Stimulated activated CD4-positive, alpha-beta T cell treated with anti-CD3 and anti-CD28 coated beads, Interleukin-15, amount 100 ng/mL, for 48 hours (primary cell): ENCODE data around the gene FNDC3A.
"Not testable (repeated sequence)": the region's sequence is repeated elsewhere in the genome, so short reads cannot be mapped to it uniquely, and the experiment has no call there.

ENCODE experiments used
- DNase-seq, 2 donors: peaks; one replicate each; pipeline ENCODE4 v3.0.0-alpha.2; 2020; ENCODE audit warnings: low read depth in 2 of 2

The FNDC3A gene

GRCh38 chr13:49146950-49147355 lies 171.2 kb downstream of the FNDC3A start:
- DNase-seq = no peak

DNA sequence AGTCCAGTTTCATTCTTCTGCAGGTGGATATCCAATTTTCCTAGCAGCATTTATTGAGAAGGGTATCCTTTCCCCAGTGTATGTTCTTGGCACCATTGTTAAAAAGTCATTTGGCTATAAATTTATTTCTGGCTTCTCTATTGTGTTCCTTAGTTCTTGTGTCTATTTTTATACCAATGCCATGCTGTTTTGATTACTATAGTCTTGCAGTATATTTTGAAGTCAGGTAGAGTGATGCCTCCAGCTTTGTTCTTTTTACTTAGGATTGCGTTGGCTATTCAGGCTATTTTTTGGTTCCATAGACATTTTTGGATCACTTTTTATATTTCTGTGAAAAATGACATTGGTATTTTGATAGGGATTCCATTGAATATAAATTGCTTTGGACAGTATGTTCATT lies 172.7 kb downstream of the FNDC3A start:
- no peak for DNase-seq

GRCh38 chr13:49157955-49158584 lies 182.4 kb downstream of the FNDC3A start:
- not testable (repeated sequence) for DNase-seq

- DNase-seq = not testable (repeated sequence)
Measured at GRCh38 chr13:49163162-49163561, 187.4 kb downstream of the FNDC3A start.

DNA sequence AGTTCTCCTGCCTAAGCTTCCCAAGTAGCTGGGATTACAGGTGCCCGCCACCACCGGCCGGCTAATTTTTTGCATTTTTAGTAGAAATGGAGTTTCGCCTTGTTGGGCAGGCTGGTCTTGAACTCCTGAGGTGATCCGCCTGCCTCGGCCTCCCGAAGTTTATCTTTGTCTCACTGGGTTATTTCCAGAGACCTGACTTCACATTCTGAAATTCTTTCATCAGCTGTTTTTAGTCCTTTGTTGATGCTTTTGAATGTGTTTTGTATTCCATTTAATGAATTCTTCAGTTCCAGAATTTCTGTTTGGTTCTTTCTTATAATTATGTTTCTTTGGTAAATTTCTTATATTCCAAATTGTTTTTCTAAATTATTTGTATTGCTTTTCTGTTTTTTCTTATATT lies 189.0 kb downstream of the FNDC3A start:
- DNase-seq = no peak

DNA sequence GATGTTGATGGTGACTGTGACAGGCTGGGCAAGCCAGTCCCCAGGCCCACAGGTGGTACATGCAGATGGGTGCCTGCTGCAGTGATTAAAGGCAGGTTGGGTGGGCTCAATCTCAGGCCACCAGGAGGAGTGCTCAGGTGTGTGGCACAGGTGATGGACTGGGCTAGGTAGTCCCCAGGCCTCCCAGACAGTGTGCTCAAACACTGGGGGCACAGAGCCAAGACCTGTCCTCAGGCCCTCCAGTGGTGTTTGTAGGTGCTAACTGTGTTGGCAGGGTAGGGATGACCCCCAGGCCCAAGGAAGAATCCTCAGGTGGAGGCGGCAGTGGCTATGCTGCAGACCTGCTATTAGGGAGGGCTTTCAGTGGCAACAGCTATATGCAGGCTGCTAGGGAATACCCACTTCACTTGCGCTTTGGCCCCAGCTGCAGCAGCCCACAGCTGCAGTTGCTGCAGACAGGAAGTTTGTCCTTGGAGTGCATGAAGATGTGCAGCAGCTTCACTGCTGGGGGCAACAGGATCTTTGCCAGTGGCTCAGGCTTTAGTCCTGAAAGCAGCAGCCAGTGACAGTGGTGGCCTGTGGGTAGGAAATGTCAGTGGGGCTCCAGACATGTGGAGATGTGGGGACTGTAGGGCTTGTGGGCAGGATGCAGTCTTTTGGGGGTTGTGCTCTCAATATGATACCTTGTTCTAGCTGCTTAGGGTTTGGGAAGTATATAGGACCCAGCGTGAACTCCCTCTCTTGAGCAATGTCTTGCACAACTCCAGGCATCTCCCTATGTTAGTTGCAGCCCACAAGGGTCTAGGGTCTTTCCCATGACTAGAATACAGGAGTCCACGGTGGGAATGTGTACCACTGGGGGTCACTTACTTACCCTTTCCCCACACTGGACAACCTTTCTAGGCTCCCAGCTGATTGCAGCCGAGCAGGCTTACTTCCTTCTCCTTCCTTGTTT lies 190.4 kb downstream of the FNDC3A start:
- DNase-seq = no peak

DNA sequence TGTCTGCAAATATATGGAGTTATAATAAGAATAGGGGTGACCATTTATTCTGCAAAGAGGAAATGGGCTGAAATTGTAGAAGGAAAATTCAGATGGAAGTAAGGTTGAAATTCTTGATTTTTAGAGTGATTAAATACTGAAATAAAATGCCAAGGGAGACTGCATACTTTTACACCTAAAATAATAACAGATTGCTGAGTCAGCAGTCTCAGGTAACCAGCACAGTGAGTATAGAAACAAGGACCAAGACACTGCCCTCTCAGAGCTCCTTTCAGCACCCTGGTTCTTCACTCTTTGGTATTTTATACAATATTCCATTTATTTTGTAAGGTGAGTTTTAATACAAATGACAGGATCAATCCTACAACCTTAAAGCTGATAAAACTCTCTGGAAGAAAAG lies 195.6 kb downstream of the FNDC3A start:
- DNase-seq = no peak

DNA sequence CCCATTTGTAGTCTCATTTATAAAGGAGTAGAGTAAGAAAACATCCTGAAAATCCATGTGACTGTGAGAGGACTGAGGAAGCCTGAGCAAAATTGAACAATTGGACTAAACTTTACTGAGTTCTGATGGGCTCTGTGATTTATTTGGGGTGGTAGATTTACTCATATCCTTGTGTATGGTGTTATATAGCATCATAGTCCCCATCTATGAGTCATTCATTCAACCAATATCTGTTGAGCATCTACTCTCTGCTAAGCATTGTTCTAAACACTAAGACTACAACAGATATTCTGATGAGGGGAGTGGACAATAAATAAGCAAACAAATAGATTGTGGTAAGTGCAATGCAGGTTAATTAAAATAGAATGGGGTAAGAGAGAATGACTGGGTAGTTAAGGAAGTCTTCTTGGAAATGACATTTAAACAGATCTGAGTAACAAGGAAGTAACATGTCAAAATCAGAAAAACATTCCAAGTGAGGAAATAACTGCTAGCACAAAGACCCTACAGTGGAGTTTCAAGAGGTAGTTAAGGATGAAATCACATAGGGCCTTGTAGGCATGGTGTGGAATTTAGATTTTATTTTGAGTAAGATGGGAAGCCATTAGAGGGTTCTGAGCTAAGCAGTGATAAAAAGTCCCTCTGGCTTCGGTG lies 208.1 kb downstream of the FNDC3A start:
- DNase-seq = no peak

DNA sequence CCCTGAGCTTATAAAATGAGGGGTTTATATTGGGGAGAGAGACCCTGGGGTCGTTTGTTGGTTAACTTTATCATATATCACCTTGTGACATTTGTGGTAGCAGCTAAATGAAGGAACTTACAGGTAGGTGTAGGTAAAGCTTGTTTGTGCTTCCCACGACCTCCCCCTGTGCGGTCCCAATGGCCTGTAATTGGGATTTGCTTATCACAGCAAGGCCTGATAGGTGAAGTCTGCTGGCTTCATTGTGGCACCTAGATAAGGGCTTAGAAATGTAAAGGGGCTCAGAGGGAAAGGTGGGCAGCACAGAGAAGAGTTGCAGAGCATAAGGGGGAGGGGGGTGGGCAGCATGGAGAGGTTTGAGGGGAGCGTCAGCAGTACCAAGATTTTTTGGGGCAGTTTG lies 208.9 kb downstream of the FNDC3A start:
- DNase-seq = no peak

DNA sequence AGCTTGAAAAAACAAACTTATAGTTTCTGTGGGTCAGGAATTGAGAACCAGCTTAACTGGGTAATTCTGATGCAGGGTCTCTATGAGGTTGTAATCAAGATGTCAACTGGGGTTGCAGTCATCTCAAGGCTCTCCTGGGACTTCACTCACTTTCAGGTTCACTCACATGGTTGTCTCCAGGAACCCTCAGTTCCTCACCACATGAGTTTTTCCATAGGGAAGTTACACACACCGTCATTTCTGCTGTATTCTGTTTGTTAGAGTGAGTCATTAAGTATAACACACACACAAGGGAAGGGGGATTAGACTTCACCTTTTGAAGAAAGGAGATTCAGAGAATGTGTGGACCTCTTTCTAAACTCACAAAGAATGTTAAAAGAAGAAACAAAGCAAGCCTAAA lies 209.6 kb downstream of the FNDC3A start:
- DNase-seq = no peak

DNA sequence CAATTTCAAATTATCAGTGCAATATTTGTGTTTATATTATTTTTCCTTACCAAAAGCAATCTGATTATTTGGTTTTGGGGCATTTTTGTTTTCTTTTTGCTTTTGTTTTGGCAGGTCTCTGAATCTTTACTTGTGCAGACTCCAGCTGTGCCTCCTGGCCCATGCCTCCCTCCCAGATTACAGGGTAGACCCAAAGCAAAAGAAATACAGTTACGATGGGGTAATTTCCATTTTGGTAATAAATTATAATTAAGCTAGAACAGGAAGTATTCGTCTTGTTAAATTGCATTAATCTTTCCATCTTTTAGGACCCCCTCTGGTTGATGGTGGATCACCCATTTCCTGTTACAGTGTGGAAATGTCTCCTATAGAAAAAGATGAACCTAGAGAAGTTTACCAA lies 215.2 kb downstream of the FNDC3A start:
- no peak for DNase-seq

- no peak for DNase-seq
Measured at GRCh38 chr13:49206641-49207040, 230.9 kb downstream of the FNDC3A start.

DNA sequence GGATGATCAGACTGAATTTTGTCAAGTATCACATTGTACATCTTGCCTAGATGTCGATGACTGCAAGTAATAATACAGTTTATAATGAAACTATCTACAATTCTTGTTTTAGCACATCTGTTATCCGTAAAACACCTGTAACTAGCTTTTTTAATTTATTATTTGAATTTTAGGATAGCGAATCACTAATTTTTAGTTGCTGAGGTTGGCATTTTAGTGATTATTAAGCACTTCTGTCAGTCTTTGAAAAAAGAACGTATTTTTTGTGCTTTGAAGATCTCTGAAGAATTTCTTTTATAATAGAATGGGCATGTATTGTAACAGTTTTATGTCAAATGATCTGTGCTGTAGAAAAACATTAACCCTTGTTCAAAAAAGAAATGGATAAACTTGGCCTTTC lies 232.9 kb downstream of the FNDC3A start:
- no peak for DNase-seq

- no peak for DNase-seq
Measured at GRCh38 chr13:49210114-49210513, 234.4 kb downstream of the FNDC3A start.

- DNase-seq = no peak
Measured at GRCh38 chr13:49210669-49211068, 235.0 kb downstream of the FNDC3A start.

GRCh38 chr13:49213539-49213938 lies 237.8 kb downstream of the FNDC3A start:
- DNase-seq = no peak

GRCh38 chr13:49213997-49214916 lies 238.5 kb downstream of the FNDC3A start:
- no peak for DNase-seq

- peak in 1 of 2 donors; percentile 22 for DNase-seq
Measured at GRCh38 chr13:49214917-49215376, 239.2 kb downstream of the FNDC3A start.

GRCh38 chr13:49216334-49216733 lies 240.6 kb downstream of the FNDC3A start:
- no peak for DNase-seq

DNA sequence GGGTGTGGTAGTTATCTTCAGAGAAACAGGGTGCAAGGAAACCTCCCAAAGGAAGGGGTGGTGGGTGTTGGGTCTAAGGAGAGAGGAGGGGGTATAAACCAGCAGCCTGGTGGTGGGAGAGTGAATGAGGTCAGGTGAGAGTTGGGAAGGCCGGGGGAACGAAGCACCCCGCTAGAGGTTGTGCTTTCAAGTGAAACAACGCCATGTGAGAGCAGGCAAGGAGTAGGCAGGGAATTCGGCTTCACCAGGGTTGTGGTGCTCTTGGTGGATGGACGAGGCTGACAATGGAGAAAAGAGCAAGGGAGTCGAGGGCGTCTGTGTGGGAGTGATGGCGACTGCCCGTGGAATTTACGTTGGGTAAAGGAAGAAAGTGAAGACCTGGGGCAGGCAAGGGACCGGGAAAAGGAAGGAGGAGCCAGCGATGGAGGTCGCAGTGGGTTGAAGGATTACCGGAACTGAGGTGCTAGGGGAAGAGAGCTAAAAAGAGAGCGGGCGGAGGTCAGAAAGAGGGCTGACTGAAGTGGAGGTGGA lies 242.3 kb downstream of the FNDC3A start:
- DNase-seq = no peak

DNA sequence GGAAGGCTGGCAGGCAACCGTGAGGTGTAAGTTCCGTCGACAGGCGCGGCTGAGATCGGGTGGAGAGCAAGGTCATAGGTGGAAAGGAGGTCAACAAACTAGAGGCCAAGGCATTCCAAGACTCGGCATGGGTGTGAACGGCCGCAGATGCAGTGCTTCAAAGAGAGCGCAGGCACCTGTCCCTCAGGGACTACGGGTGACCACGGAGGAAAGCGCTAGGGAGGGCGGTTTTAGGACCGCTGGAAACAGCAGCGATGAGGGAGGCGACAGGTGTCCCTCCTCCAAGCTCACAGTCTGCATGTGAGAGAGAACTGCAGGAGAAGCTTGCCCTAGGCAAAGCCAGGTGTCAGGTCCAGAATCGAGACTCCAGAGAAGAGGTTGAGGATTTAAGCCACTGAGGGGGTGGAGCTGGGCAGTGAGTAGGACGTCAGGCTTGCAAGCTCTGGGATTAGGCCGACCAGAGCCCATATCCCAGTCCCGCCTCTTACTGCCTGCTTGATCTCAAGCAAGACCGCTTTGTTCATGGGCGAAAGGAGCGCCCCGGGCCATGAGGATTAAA lies 242.9 kb downstream of the FNDC3A start:
- no peak for DNase-seq
